GM19455 (cell line): ENCODE measurements around the gene SEBOX.

Experiments
- ATAC-seq: cut with Tn5 transposase; IDR thresholded peaks from one replicate; pipeline ENCODE4 v1.9.1; 2021; ENCODE audit not compliant: unreplicated experiment

The SEBOX gene

GRCh38 chr17:28394337-28395116 is 29.5 kb upstream of the SEBOX start:
- no peak for ATAC-seq

- no peak for ATAC-seq
Observed at GRCh38 chr17:28392491-28392890, 27.5 kb upstream of the SEBOX start.

- ATAC-seq, result no peak
Observed at GRCh38 chr17:28391401-28391800, 26.4 kb upstream of the SEBOX start.

- no peak for ATAC-seq
Observed at GRCh38 chr17:28390984-28391383, 26.0 kb upstream of the SEBOX start.

- ATAC-seq, result no peak
Observed at GRCh38 chr17:28390563-28390962, 25.6 kb upstream of the SEBOX start.

GRCh38 chr17:28390141-28390540 is 25.1 kb upstream of the SEBOX start:
- ATAC-seq, result no peak

- no peak for ATAC-seq
Observed at GRCh38 chr17:28388106-28388505, 23.1 kb upstream of the SEBOX start.

GRCh38 chr17:28386391-28386790 is 21.4 kb upstream of the SEBOX start:
- ATAC-seq, result no peak

GRCh38 chr17:28385406-28385805 is 20.4 kb upstream of the SEBOX start:
- no peak for ATAC-seq

GRCh38 chr17:28385037-28385400 is 20.0 kb upstream of the SEBOX start:
- ATAC-seq, result peak; percentile 30

GRCh38 chr17:28384281-28385036 is 19.5 kb upstream of the SEBOX start:
- ATAC-seq, result peak; percentile 78

- no peak for ATAC-seq
Observed at GRCh38 chr17:28381141-28381825, 16.3 kb upstream of the SEBOX start.

- no peak for ATAC-seq
Observed at GRCh38 chr17:28379814-28380801, 15.1 kb upstream of the SEBOX start.

- ATAC-seq, result no peak
Observed at GRCh38 chr17:28372945-28373274, 7.9 kb upstream of the SEBOX start.

- peak; percentile 25 for ATAC-seq
Observed at GRCh38 chr17:28372203-28372944, 7.4 kb upstream of the SEBOX start.

- peak; percentile 50 for ATAC-seq
Observed at GRCh38 chr17:28371245-28372202, 6.5 kb upstream of the SEBOX start, which contains the start of gene SARM1. Gene SARM1 (plus strand): TSS chr17:28371694. CDS start chr17:28372033, 339 bp downstream.

- ATAC-seq, result no peak
Observed at GRCh38 chr17:28370744-28371103, 5.7 kb upstream of the SEBOX start.

- ATAC-seq, result no peak
Observed at GRCh38 chr17:28370035-28370743, 5.2 kb upstream of the SEBOX start, which contains the start of gene VTN. Gene VTN (minus strand): TSS chr17:28370307. CDS start chr17:28370203, 104 bp downstream.
